GM21423 (cell line): ENCODE measurements around the gene MOB3B.

Experiments
- ATAC-seq: cut with Tn5 transposase; IDR thresholded peaks from one replicate; pipeline ENCODE4 v1.9.1; 2021; ENCODE audit warnings: mild to moderate bottlenecking, moderate library complexity; ENCODE audit not compliant: unreplicated experiment

MOB3B gene

GRCh38 chr9:27369591-27369990, 160.0 kb downstream of the MOB3B start:
- no peak for ATAC-seq

- ATAC-seq: no peak
These were observed 161.2 kb downstream of the MOB3B start for GRCh38 chr9:27368316-27368985.

GRCh38 chr9:27367921-27368315, 161.7 kb downstream of the MOB3B start:
- ATAC-seq: no peak

GRCh38 chr9:27367175-27367798, 162.3 kb downstream of the MOB3B start:
- ATAC-seq: peak; percentile 75

GRCh38 chr9:27365707-27366376, 163.8 kb downstream of the MOB3B start:
- peak; percentile 75 for ATAC-seq

- no peak for ATAC-seq
These were observed 167.0 kb downstream of the MOB3B start for GRCh38 chr9:27362447-27363210.

- ATAC-seq: no peak
These were observed 168.1 kb downstream of the MOB3B start for GRCh38 chr9:27361492-27361891.

- ATAC-seq: no peak
These were observed 169.9 kb downstream of the MOB3B start for GRCh38 chr9:27359763-27360162.

GRCh38 chr9:27358007-27358406, 171.6 kb downstream of the MOB3B start:
- no peak for ATAC-seq

GRCh38 chr9:27356446-27356845, 173.2 kb downstream of the MOB3B start:
- no peak for ATAC-seq

- no peak for ATAC-seq
These were observed 174.4 kb downstream of the MOB3B start for GRCh38 chr9:27355166-27355565.

GRCh38 chr9:27353474-27354229, 176.0 kb downstream of the MOB3B start:
- ATAC-seq: peak; percentile 88

- ATAC-seq: no peak
These were observed 176.5 kb downstream of the MOB3B start for GRCh38 chr9:27353166-27353473.

GRCh38 chr9:27352457-27353165, 177.0 kb downstream of the MOB3B start:
- ATAC-seq: no peak

- no peak for ATAC-seq
These were observed 178.2 kb downstream of the MOB3B start for GRCh38 chr9:27351438-27351837.

- ATAC-seq: no peak
These were observed 179.1 kb downstream of the MOB3B start for GRCh38 chr9:27350382-27350976.

- ATAC-seq: no peak
These were observed 179.9 kb downstream of the MOB3B start for GRCh38 chr9:27349698-27350080.

- no peak for ATAC-seq
These were observed 180.6 kb downstream of the MOB3B start for GRCh38 chr9:27348785-27349697.

GRCh38 chr9:27347889-27348288, 181.7 kb downstream of the MOB3B start:
- peak; percentile 35 for ATAC-seq
